K562 (cell line): ENCODE results near the gene CHERP. TPM values are rescaled to one million over a fixed set of nuclear protein-coding genes. Genes with fewer than 3 reads are reported as not detected.

Experiments
- BDP1 ChIP-seq: IDR thresholded peaks from 3 replicates; pipeline ENCODE4 v1.6.1; 2011; ENCODE audit not compliant: insufficient read length, insufficient read depth
- CBX2 ChIP-seq: fragments of 200-600 bp; sonication (generic); IDR thresholded peaks from one replicate; pipeline ENCODE4 v1.6.1; 2012; ENCODE audit warnings: mild to moderate bottlenecking, low read length, inconsistent platforms; ENCODE audit not compliant: insufficient read depth, poor library complexity, severe bottlenecking
- CBX3 ChIP-seq, 2 experiments: IDR thresholded peaks; 1 replicate in 1 of 2; 2 replicates in 1 of 2; pipeline ENCODE4 v1.6.1; 2012; ENCODE audit warnings: inconsistent platforms in 2 of 2, low read length in 2 of 2, borderline replicate concordance in 1 of 2, control low read depth in 1 of 2
- CHCHD3 ChIP-seq: fragments of 250-450 bp; sonication (Bioruptor Pico); IDR thresholded peaks from 2 replicates; pipeline ENCODE4 v2.1.2; 2022; ENCODE audit warnings: mild to moderate bottlenecking
- E2F3 ChIP-seq: fragments of 250-450 bp; sonication (Bioruptor Pico); IDR thresholded peaks from 2 replicates; pipeline ENCODE4 v1.4.0; 2020; ENCODE audit warnings: mild to moderate bottlenecking
- KDM5B ChIP-seq: fragments of 200-600 bp; sonication (generic); IDR thresholded peaks from 2 replicates; pipeline ENCODE4 v1.6.1; 2012; ENCODE audit warnings: low read depth, mild to moderate bottlenecking, moderate library complexity, low read length, control low read depth, inconsistent platforms; ENCODE audit not compliant: insufficient replicate concordance
- PHB ChIP-seq: fragments of 250-450 bp; sonication (Bioruptor Pico); IDR thresholded peaks from 2 replicates; pipeline ENCODE4 v1.5.0; 2021
- RAD21 ChIP-seq, 2 experiments: fragments of 250-450 bp in 1 of 2; fragments of 450-650 bp in 1 of 2; sonication (Bioruptor Pico) in 1 of 2; formaldehyde crosslinking in 1 of 2; IDR thresholded peaks in 1 of 2; conservative IDR thresholded peaks in 1 of 2; 2 replicates each; pipeline versions ENCODE4 v1.4.0 to v1.8.0; 2020 to 2022; ENCODE audit warnings: mild to moderate bottlenecking in 2 of 2, moderate library complexity in 1 of 2
- SMAD1 ChIP-seq: fragments of 150-350 bp; IDR thresholded peaks from 2 replicates; pipeline ENCODE4 v1.6.1; 2014; ENCODE audit warnings: low read length, low read depth; ENCODE audit not compliant: partially characterized antibody
- SRSF3 ChIP-seq: fragments of 200-400 bp; formaldehyde crosslinking; IDR thresholded peaks from 2 replicates; pipeline ENCODE4 v1.6.1; 2016; ENCODE audit warnings: mild to moderate bottlenecking, low read length, moderate library complexity; ENCODE audit not compliant: insufficient read depth
- SRSF9 ChIP-seq: fragments of 200-400 bp; formaldehyde crosslinking; IDR thresholded peaks from 2 replicates; pipeline ENCODE4 v1.6.1; 2017; ENCODE audit warnings: low read depth, low read length, borderline replicate concordance
- ZNF274 ChIP-seq: IDR thresholded peaks from 2 replicates; pipeline ENCODE4 v1.6.1; 2011; ENCODE audit warnings: low read depth, mild to moderate bottlenecking, low read length, moderate library complexity, borderline replicate concordance
- polyA plus RNA-seq, 8 experiments: library from polyadenylated mRNA; depleted of rRNA in 4 of 8; stranded (reverse) in 5 of 8; unstranded in 3 of 8; fragments of >200 nt; fragmentation: Nextera tagmentation in 2 of 8; fragmentation: Illumina TruSeq in 1 of 8; extraction: Ambion mirVana in 2 of 8; extraction: Trizol in 1 of 8; gene quantifications; 2 replicates each; pipeline versions ENCODE4 v1.2.1 to v1.2.3, GENCODE V29; 2011 to 2014; ENCODE audit warnings: inconsistent platforms in 1 of 8, missing spikeins in 1 of 8
- total RNA-seq, 7 experiments: library from RNA; depleted of rRNA in 6 of 7; stranded (reverse); fragments of >200 nt in 6 of 7; fragmentation: Illumina TruSeq in 2 of 7; extraction: Trizol in 2 of 7; gene quantifications; 2 replicates each; pipeline versions ENCODE4 v1.2.1 to v1.2.3, GENCODE V29; 2011 to 2021; ENCODE audit warnings: low replicate concordance in 1 of 7
- TF ChIP-seq, protein P1 (sequence below): sonication (generic); formaldehyde crosslinking; IDR thresholded peaks from 2 replicates; pipeline ENCODE4 v1.8.1; 2023; ENCODE audit warnings: mild to moderate bottlenecking, missing genetic modification reagents
- TF ChIP-seq, protein P2 (sequence below): fragments of 250-450 bp; sonication (Bioruptor Pico); IDR thresholded peaks from 2 replicates; pipeline ENCODE4 v1.6.1; 2021; ENCODE audit warnings: mild to moderate bottlenecking
- TF ChIP-seq, protein P3 (sequence below): sonication (generic); formaldehyde crosslinking; IDR thresholded peaks from 2 replicates; pipeline ENCODE4 v1.8.0; 2022; ENCODE audit warnings: missing genetic modification reagents, mild to moderate bottlenecking, borderline replicate concordance
- TF ChIP-seq, protein P4 (sequence below): fragments of 150-350 bp; conservative IDR thresholded peaks from 2 replicates; pipeline ENCODE4 v1.6.1; 2014; ENCODE audit warnings: low read length

The CHERP gene
- total and polyA plus RNA-seq, 9 of the 15 experiments (the other 6 are each of a cell fraction or from before 2014, with no cell fraction given): 0.60 to 85.1 (median 7.8) TPM

DNA sequence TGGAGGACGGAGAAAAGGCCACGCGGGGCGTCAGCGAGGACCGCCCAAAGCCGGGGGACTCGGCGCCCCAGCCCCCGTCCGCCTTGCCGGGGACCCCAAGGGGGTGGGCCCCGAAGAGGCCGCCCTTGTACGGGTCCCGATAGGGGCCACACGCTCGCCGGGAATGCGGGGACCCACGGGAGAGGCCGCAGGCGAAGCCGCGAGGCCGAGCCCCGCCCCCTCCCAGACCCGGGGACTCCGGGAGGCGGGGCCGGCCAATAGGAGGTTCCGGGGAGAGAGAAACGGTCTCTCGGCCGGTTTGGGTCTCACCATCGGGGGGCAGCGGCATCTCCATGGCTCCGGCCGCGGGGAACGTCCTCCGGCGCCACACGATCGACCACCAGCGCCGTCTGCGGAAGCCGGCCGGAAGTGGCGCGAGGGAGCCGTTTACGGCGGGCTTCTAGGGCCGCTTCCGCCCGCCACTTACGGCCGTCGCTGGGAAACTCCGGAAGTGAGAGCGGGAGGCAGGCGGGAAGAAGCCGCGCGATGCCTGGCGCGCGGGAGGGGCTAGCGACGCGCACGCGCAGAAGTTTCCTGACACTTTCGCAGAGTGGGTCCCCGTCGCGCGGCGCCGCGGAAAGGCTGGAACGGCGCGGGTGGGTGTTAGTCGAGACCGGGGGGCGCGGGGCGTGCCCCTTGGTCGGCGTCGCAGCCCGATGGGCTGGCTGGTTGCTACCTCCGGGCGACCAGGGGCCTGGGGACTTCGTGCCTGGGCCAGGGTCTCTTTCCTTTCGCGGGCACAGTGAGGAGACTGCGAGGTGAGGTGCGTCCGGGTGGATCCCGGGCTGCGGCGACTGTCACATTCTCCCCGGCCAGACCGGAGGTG is at the start of gene CHERP (continued):
- TF ChIP-seq E2F3 (peak; percentile 85), SRSF9 (no peak), PHB (no peak), SRSF3 (0 out of 2 replicates have a peak, but pooled peaks have one; percentile 61), CBX2 (no peak), RAD21 (CRISPR knock-in tag; conservative IDR thresholded peaks at IDR 0.05 in 1 of 2, IDR thresholded peaks at IDR 0.05 in 1 of 2) (peak in 1 of 2 experiments; percentile 13; a peak in 1 of 4 replicates), KDM5B (peak; percentile 96), CHCHD3 (CRISPR knock-in tag) (no peak), BDP1 (no peak), SMAD1 (peak; percentile 18), CBX3 (IDR thresholded peaks at IDR 0.05; ENCODE audit: borderline replicate concordance in 1 of 2, low read length in 2 of 2) (no peak), ZNF274 (no peak)
- TF ChIP-seq, protein P1, sequence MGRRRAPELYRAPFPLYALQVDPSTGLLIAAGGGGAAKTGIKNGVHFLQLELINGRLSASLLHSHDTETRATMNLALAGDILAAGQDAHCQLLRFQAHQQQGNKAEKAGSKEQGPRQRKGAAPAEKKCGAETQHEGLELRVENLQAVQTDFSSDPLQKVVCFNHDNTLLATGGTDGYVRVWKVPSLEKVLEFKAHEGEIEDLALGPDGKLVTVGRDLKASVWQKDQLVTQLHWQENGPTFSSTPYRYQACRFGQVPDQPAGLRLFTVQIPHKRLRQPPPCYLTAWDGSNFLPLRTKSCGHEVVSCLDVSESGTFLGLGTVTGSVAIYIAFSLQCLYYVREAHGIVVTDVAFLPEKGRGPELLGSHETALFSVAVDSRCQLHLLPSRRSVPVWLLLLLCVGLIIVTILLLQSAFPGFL (CRISPR knock-in tag): peak; percentile 94; the same call in 1 of the 2 replicates
- TF ChIP-seq, protein P2, sequence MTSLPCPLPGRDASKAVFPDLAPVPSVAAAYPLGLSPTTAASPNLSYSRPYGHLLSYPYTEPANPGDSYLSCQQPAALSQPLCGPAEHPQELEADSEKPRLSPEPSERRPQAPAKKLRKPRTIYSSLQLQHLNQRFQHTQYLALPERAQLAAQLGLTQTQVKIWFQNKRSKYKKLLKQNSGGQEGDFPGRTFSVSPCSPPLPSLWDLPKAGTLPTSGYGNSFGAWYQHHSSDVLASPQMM (CRISPR knock-in tag): no peak
- TF ChIP-seq, protein P3, sequence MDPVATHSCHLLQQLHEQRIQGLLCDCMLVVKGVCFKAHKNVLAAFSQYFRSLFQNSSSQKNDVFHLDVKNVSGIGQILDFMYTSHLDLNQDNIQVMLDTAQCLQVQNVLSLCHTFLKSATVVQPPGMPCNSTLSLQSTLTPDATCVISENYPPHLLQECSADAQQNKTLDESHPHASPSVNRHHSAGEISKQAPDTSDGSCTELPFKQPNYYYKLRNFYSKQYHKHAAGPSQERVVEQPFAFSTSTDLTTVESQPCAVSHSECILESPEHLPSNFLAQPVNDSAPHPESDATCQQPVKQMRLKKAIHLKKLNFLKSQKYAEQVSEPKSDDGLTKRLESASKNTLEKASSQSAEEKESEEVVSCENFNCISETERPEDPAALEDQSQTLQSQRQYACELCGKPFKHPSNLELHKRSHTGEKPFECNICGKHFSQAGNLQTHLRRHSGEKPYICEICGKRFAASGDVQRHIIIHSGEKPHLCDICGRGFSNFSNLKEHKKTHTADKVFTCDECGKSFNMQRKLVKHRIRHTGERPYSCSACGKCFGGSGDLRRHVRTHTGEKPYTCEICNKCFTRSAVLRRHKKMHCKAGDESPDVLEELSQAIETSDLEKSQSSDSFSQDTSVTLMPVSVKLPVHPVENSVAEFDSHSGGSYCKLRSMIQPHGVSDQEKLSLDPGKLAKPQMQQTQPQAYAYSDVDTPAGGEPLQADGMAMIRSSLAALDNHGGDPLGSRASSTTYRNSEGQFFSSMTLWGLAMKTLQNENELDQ (CRISPR knock-in tag): peak; percentile 85; the same call in 1 of the 2 replicates
- TF ChIP-seq, protein P4, sequence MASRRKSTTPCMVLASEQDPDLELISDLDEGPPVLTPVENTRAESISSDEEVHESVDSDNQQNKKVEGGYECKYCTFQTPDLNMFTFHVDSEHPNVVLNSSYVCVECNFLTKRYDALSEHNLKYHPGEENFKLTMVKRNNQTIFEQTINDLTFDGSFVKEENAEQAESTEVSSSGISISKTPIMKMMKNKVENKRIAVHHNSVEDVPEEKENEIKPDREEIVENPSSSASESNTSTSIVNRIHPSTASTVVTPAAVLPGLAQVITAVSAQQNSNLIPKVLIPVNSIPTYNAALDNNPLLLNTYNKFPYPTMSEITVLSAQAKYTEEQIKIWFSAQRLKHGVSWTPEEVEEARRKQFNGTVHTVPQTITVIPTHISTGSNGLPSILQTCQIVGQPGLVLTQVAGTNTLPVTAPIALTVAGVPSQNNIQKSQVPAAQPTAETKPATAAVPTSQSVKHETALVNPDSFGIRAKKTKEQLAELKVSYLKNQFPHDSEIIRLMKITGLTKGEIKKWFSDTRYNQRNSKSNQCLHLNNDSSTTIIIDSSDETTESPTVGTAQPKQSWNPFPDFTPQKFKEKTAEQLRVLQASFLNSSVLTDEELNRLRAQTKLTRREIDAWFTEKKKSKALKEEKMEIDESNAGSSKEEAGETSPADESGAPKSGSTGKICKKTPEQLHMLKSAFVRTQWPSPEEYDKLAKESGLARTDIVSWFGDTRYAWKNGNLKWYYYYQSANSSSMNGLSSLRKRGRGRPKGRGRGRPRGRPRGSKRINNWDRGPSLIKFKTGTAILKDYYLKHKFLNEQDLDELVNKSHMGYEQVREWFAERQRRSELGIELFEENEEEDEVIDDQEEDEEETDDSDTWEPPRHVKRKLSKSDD: no peak
